ENCODE results near the gene ST3GAL3. TPM values are rescaled to one million over a fixed set of nuclear protein-coding genes. Genes with fewer than 3 reads are reported as not detected.

The ST3GAL3 gene
- total and polyA plus RNA-seq, 2 of the 13 experiments (the other 11 are each of a cell fraction or from before 2014, with no cell fraction given): 5.1 to 8.1 TPM

- TF ChIP-seq POGK (CRISPR knock-in tag; conservative IDR thresholded peaks at IDR 0.05) (no peak), PHB2 (IDR thresholded peaks at IDR 0.05; ENCODE audit: partially characterized antibody) (no peak), YEATS4 (CRISPR knock-in tag; IDR thresholded peaks at IDR 0.05; ENCODE audit: borderline replicate concordance) (no peak), TRIM24 (CRISPR knock-in tag; IDR thresholded peaks at IDR 0.05) (no peak), UBTF (CRISPR knock-in tag; IDR thresholded peaks at IDR 0.05) (no peak)
Observed at GRCh38 chr1:43853161-43853921, 146.0 kb downstream of the ST3GAL3 start (continued).

GRCh38 chr1:43854473-43854872 lies 147.1 kb downstream of the ST3GAL3 start:
- Histone ChIP-seq H3K9ac (ENCODE audit: insufficient read depth, low read depth, low read length) (no peak overlapping the region), H3K9me3 (ENCODE audit: low read length) (no peaks in the 10 kb centered on the region), H3K79me2 (ENCODE audit: insufficient read depth, low read length) (no peaks in the 10 kb centered on the region), H3K4me2 (ENCODE audit: low read depth, low read length) (no peak overlapping the region), H3K27me3 (ENCODE audit: control insufficient read depth in 1 of 2, insufficient read depth in 2 of 2, low read length in 2 of 2) (no peaks in the 10 kb centered on the region), H2AFZ (ENCODE audit: low read length) (no peak overlapping the region), H4K20me1 (ENCODE audit: insufficient read depth, low read length) (no peaks in the 10 kb centered on the region), H3K4me3 (replicated peaks in 1 of 3; ENCODE audit: insufficient read depth in 1 of 3, low read depth in 2 of 3, low read length in 3 of 3) (no peak overlapping the region), H3K36me3 (replicated peaks in 1 of 2; ENCODE audit: control insufficient read depth in 1 of 2, insufficient read depth in 2 of 2, low read length in 2 of 2) (peaks cover 0 to 1% of the 10 kb centered on the region in 2 experiments; a peak in 3 of 5 replicates), H3K4me1 (ENCODE audit: insufficient read depth, low read length) (peaks cover 2% of the 10 kb centered on the region; the same call in 1 of the 2 replicates), H3K27ac (ENCODE audit: extremely low read length, insufficient read depth, low read length) (no peak overlapping the region)
- WGBS (ENCODE audit: low lambda C conversion rate): 98% methylated on average over 4 of the region's 4 CpGs
- intact Hi-C loops (cut with micrococcal nuclease; ENCODE audit: unreplicated experiment): no loop called here
- FAIRE-seq (no peak), ATAC-seq (no peak), DNase-seq (ENCODE audit: low spot score) (no peak)
- BruUV-seq (replicated peaks): no TSS peak
- POLR2A ChIA-PET: no interaction called here
- in situ Hi-C loops (cut with HindIII; ENCODE audit: extremely low pct_ligation_motif_present, low pct_unique_long_range_greater_than_20kb): no loop called here
- CTCF ChIA-PET (ENCODE audit: low intra/inter-chr PET ratio, low total read pairs): no interaction called here
- TF ChIP-seq REST (IDR thresholded peaks at IDR 0.05; ENCODE audit: borderline replicate concordance in 1 of 2, low read depth in 1 of 2, low read length in 2 of 2): peak in 1 of 2 experiments; percentile 77; a peak in 3 of 4 replicates
- no peak for TF ChIP-seq ZNF143 (CRISPR knock-in tag; IDR thresholded peaks at IDR 0.05)

Data from HepG2 (cell line).